K562 (cell line): ENCODE data around the gene LPIN1. TPM values are rescaled to one million over a fixed set of nuclear protein-coding genes. Genes with fewer than 3 reads are reported as not detected.
A peak's percentile ranks its signal among the peaks of the same experiment; 100 is the strongest.

Source experiments
- ESRRB ChIP-seq: fragments of 250-450 bp; sonication (Bioruptor Pico); IDR thresholded peaks from 2 replicates; pipeline ENCODE4 v1.5.0; 2020; ENCODE audit warnings: mild to moderate bottlenecking, moderate library complexity, borderline replicate concordance
- RBFOX2 ChIP-seq: fragments of 200-400 bp; formaldehyde crosslinking; IDR thresholded peaks from 2 replicates; pipeline ENCODE4 v1.6.1; 2017; ENCODE audit warnings: low read depth, mild to moderate bottlenecking, low read length, moderate library complexity
- TEAD1 ChIP-seq, 2 experiments: fragments of 450-650 bp in 1 of 2; sonication (generic) in 1 of 2; formaldehyde crosslinking; IDR thresholded peaks; 2 replicates each; pipeline versions ENCODE4 v1.4.0 to v1.8.0; 2020 to 2022; ENCODE audit warnings: mild to moderate bottlenecking in 2 of 2, missing genetic modification reagents in 1 of 2
- ZBTB33 ChIP-seq: sonication (generic); formaldehyde crosslinking; IDR thresholded peaks from 2 replicates; pipeline ENCODE4 v1.8.1; 2023; ENCODE audit warnings: mild to moderate bottlenecking, missing genetic modification reagents
- ZFX ChIP-seq: sonication (generic); formaldehyde crosslinking; IDR thresholded peaks from 2 replicates; pipeline ENCODE4 v1.8.0; 2022; ENCODE audit warnings: mild to moderate bottlenecking, missing genetic modification reagents, moderate library complexity
- ZNF780A ChIP-seq: fragments of 250-450 bp; sonication (Bioruptor Pico); IDR thresholded peaks from 2 replicates; pipeline ENCODE4 v1.5.0; 2021; ENCODE audit warnings: mild to moderate bottlenecking
- polyA plus RNA-seq, 8 experiments: library from polyadenylated mRNA; depleted of rRNA in 4 of 8; stranded (reverse) in 5 of 8; unstranded in 3 of 8; fragments of >200 nt; fragmentation: Nextera tagmentation in 2 of 8; fragmentation: Illumina TruSeq in 1 of 8; extraction: Ambion mirVana in 2 of 8; extraction: Trizol in 1 of 8; gene quantifications; 2 replicates each; pipeline versions ENCODE4 v1.2.1 to v1.2.3, GENCODE V29; 2011 to 2014; ENCODE audit warnings: inconsistent platforms in 1 of 8, missing spikeins in 1 of 8
- total RNA-seq, 7 experiments: library from RNA; depleted of rRNA in 6 of 7; stranded (reverse); fragments of >200 nt in 6 of 7; fragmentation: Illumina TruSeq in 2 of 7; extraction: Trizol in 2 of 7; gene quantifications; 2 replicates each; pipeline versions ENCODE4 v1.2.1 to v1.2.3, GENCODE V29; 2011 to 2021; ENCODE audit warnings: low replicate concordance in 1 of 7
- TF ChIP-seq, protein P1 (sequence below): conservative IDR thresholded peaks from 2 replicates; pipeline ENCODE4 v1.6.1; 2011; ENCODE audit warnings: low read depth, mild to moderate bottlenecking, low read length; ENCODE audit not compliant: control insufficient read depth
- TF ChIP-seq, protein P2 (sequence below): fragments of 450-650 bp; IDR thresholded peaks from 2 replicates; pipeline ENCODE4 v1.6.1; 2017; ENCODE audit warnings: antibody characterized with exemption, mild to moderate bottlenecking

The LPIN1 gene
- total and polyA plus RNA-seq, 9 of the 15 experiments (the other 6 are each of a cell fraction or from before 2014, with no cell fraction given): 9.2 to 84.0 (median 27.8) TPM

- peak; percentile 47; the same call in 1 of the 2 replicates for TF ChIP-seq ZFX (CRISPR knock-in tag)
- TF ChIP-seq, protein P1, sequence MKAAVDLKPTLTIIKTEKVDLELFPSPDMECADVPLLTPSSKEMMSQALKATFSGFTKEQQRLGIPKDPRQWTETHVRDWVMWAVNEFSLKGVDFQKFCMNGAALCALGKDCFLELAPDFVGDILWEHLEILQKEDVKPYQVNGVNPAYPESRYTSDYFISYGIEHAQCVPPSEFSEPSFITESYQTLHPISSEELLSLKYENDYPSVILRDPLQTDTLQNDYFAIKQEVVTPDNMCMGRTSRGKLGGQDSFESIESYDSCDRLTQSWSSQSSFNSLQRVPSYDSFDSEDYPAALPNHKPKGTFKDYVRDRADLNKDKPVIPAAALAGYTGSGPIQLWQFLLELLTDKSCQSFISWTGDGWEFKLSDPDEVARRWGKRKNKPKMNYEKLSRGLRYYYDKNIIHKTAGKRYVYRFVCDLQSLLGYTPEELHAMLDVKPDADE: no peak
- TF ChIP-seq TEAD1 (CRISPR knock-in tag; IDR thresholded peaks at IDR 0.05): no peak
- peak; percentile 42; the same call in 1 of the 2 replicates for TF ChIP-seq RBFOX2
- TF ChIP-seq ESRRB: no peak
- TF ChIP-seq ZNF780A: no peak
- TF ChIP-seq, protein P2, sequence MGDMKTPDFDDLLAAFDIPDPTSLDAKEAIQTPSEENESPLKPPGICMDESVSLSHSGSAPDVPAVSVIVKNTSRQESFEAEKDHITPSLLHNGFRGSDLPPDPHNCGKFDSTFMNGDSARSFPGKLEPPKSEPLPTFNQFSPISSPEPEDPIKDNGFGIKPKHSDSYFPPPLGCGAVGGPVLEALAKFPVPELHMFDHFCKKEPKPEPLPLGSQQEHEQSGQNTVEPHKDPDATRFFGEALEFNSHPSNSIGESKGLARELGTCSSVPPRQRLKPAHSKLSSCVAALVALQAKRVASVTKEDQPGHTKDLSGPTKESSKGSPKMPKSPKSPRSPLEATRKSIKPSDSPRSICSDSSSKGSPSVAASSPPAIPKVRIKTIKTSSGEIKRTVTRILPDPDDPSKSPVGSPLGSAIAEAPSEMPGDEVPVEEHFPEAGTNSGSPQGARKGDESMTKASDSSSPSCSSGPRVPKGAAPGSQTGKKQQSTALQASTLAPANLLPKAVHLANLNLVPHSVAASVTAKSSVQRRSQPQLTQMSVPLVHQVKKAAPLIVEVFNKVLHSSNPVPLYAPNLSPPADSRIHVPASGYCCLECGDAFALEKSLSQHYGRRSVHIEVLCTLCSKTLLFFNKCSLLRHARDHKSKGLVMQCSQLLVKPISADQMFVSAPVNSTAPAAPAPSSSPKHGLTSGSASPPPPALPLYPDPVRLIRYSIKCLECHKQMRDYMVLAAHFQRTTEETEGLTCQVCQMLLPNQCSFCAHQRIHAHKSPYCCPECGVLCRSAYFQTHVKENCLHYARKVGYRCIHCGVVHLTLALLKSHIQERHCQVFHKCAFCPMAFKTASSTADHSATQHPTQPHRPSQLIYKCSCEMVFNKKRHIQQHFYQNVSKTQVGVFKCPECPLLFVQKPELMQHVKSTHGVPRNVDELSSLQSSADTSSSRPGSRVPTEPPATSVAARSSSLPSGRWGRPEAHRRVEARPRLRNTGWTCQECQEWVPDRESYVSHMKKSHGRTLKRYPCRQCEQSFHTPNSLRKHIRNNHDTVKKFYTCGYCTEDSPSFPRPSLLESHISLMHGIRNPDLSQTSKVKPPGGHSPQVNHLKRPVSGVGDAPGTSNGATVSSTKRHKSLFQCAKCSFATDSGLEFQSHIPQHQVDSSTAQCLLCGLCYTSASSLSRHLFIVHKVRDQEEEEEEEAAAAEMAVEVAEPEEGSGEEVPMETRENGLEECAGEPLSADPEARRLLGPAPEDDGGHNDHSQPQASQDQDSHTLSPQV: peak; percentile 75
- TF ChIP-seq ZBTB33 (CRISPR knock-in tag): peak; percentile 84
Observed at GRCh38 chr2:11742702-11743357, 3.6 kb upstream of the LPIN1 start (continued).
